GM12872 (cell line): ENCODE results near the gene TMEM40.

ENCODE experiments used
- CTCF ChIP-seq: IDR thresholded peaks from 3 replicates; pipeline ENCODE4 v1.5.1; 2011; ENCODE audit warnings: low read depth, mild to moderate bottlenecking, low read length, moderate library complexity; ENCODE audit not compliant: insufficient read depth

Gene TMEM40

GRCh38 chr3:12753275-12754028 is 5.6 kb downstream of the TMEM40 start:
- no peak for TF ChIP-seq CTCF

GRCh38 chr3:12752809-12753208 is 6.2 kb downstream of the TMEM40 start:
- TF ChIP-seq CTCF: no peak

DNA sequence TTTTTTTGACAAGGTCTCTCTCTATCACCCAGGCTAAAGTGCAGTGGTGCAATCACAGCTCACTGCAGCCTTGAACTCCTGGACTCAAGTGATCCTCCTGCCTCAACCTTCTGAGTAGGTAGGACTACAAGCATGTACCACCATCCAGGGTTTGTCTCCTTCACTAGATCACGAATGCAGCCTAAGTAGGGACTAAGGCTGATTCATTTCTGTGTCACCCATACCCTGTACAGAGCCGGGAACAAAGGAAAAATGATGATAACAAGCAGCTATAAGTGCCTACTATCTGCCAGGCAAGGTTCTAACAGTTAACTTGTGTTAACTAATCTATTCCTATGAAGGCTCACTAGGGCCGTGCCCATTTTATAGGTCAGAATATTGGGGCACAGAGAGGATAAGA is 7.0 kb downstream of the TMEM40 start:
- no peak for TF ChIP-seq CTCF

- no peak for TF ChIP-seq CTCF
Observed at GRCh38 chr3:12751571-12751970, 7.5 kb downstream of the TMEM40 start.

GRCh38 chr3:12750658-12751071 is 8.4 kb downstream of the TMEM40 start:
- no peak for TF ChIP-seq CTCF

DNA sequence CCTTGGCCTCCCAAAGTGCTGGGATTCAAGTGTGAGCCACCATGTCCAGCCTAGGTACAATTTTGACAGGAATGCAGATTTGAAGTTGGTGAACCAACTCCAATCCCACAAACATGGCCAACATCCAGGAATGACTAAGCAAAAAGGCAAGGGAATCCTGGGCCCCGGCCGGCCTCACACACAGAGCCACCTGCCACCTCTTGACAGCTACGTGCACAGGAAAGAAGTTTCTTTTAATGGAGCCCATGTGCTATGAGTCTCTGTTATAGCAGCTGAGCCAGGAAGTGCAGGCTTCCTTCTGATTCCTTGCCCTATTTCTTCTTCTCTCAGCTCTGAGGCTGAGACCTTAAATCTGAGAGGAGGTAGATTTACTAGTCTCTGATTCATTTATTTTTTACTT is 8.8 kb downstream of the TMEM40 start:
- TF ChIP-seq CTCF: no peak

DNA sequence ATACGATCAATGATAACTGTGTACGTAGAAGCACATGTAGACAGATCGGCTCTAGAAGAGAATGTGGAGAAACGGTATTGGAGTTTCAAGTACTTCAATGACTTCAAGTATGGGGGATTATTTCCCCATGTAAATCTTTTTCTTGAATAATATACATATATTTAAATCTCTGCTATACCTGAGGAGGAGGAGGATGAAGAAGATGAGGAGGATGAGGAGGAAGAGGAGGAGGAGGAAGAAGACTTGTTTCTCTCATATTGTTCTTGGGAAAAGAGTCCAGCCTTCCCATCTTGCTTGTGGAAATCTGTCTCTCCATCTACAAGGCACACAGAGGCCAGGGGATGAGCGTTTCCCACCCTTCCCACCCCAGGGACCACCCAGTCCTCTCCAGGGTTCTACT is 10.6 kb downstream of the TMEM40 start:
- no peak for TF ChIP-seq CTCF
